Ishikawa (cell line): ENCODE measurements around the gene CMTM2.

Source experiments
- NFIC ChIP-seq: IDR thresholded peaks from 2 replicates; pipeline ENCODE4 v1.6.1; 2012
- REST ChIP-seq: IDR thresholded peaks from 2 replicates; pipeline ENCODE4 v1.6.1; 2012; ENCODE audit warnings: low read depth, mild to moderate bottlenecking
- TAF1 ChIP-seq: IDR thresholded peaks from 2 replicates; pipeline ENCODE4 v1.6.1; 2012; ENCODE audit warnings: low read depth, mild to moderate bottlenecking
- TCF12 ChIP-seq: IDR thresholded peaks from 2 replicates; pipeline ENCODE4 v1.6.1; 2012; ENCODE audit warnings: low read depth
- USF1 ChIP-seq: IDR thresholded peaks from 2 replicates; pipeline ENCODE4 v1.6.1; 2012
- ZBTB7A ChIP-seq: IDR thresholded peaks from 2 replicates; pipeline ENCODE4 v1.6.1; 2012; ENCODE audit warnings: low read depth

GRCh38 chr16:66619534-66620428, 40.5 kb downstream of the CMTM2 start:
- TF ChIP-seq ZBTB7A: no peak
- no peak for TF ChIP-seq TAF1
- no peak for TF ChIP-seq TCF12
- TF ChIP-seq USF1: no peak
- no peak for TF ChIP-seq REST
- no peak for TF ChIP-seq NFIC
